ENCODE data around the gene FAM135A.
A peak's percentile ranks its signal among the peaks of the same experiment; 100 is the strongest.
"Not testable (repeated sequence)": the region's sequence is repeated elsewhere in the genome, so short reads cannot be mapped to it uniquely, and the experiment has no call there.

FAM135A gene

DNA sequence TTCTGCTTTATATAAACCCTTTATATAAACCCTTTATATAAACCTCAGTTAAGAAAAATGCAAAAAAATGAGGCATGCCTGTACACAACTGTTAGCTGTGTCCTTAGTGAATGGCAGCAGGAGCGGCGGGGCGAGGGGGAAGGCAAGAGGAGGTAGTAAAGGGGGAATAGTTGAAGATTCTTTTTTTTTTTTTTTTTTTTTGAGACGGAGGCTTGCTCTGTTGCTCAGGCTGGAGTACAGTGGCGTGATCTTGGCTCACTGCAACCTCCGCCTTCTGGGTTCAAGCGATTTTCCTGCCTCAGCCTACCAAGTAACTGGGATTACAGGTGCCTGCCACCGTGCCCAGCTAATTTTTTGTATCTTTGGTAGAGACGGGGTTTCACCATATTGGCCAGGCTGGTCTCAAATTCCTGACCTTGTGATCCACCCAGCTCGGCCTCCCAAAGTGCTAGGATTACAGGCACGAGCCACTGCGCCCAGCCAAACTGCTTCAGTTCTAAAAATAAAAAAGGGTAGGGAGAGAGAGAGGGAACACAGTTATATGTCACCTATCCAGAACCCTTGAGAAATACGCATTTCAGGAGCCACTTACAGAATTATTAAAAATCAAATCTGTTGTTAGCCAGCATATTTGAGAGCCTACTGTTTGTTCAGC is 139.1 kb downstream of the FAM135A start:
- not testable (repeated sequence) for H3K36me3 ChIP-seq (ENCODE audit: insufficient read depth, low read depth, low read length); H3K4me1 ChIP-seq (ENCODE audit: insufficient read depth, low read length); H3K4me3 ChIP-seq (ENCODE audit: low read length); H3K9ac ChIP-seq (ENCODE audit: low read depth, low read length); H3K27me3 ChIP-seq (ENCODE audit: insufficient read depth, low read length); H3K27ac ChIP-seq (ENCODE audit: low read length); H3K9me3 ChIP-seq (ENCODE audit: insufficient read depth, low read depth, low read length)

DNA sequence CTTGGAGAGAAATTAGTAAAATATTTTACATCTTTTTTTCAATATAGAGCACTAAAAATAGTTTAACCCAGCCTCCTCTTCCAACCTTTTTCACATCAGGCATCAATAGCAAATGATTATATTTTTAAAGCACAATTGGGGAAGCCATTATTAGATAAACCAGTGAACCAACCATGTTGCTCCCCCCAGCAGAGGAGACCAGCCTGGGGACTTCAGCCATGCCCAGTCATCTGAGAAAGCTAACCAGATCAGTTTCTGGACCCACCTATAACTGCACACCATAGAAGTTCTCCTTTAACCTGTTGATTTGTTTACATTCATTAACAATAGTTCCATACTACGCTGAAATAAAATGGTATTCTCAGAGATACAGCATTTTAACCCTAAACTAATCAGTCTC is 139.7 kb downstream of the FAM135A start:
- Histone ChIP-seq H3K36me3 (ENCODE audit: insufficient read depth, low read depth, low read length) (no peaks in the 10 kb centered on the region), H3K9me3 (ENCODE audit: insufficient read depth, low read depth, low read length) (no peaks in the 10 kb centered on the region), H3K9ac (ENCODE audit: low read depth, low read length) (no peak overlapping the region), H3K27me3 (ENCODE audit: insufficient read depth, low read length) (no peaks in the 10 kb centered on the region), H3K4me1 (ENCODE audit: insufficient read depth, low read length) (no peaks in the 10 kb centered on the region), H3K27ac (ENCODE audit: low read length) (no peak overlapping the region), H3K4me3 (ENCODE audit: low read length) (no peak overlapping the region)

- no peak overlapping the region for H3K4me3 ChIP-seq (ENCODE audit: low read length)
- H3K4me1 ChIP-seq (ENCODE audit: insufficient read depth, low read length): no peaks in the 10 kb centered on the region
- no peaks in the 10 kb centered on the region for H3K27me3 ChIP-seq (ENCODE audit: insufficient read depth, low read length)
- H3K27ac ChIP-seq (ENCODE audit: low read length): no peak overlapping the region
- H3K9me3 ChIP-seq (ENCODE audit: insufficient read depth, low read depth, low read length): no peaks in the 10 kb centered on the region
- H3K36me3 ChIP-seq (ENCODE audit: insufficient read depth, low read depth, low read length): peaks cover 8% of the 10 kb centered on the region
- no peak overlapping the region for H3K9ac ChIP-seq (ENCODE audit: low read depth, low read length)
Observed at GRCh38 chr6:70557998-70558397, 144.7 kb downstream of the FAM135A start.

GRCh38 chr6:70562401-70562800 is 149.1 kb downstream of the FAM135A start:
- H3K27ac ChIP-seq (ENCODE audit: low read length); H3K9me3 ChIP-seq (ENCODE audit: insufficient read depth, low read depth, low read length); H3K9ac ChIP-seq (ENCODE audit: low read depth, low read length); H3K4me3 ChIP-seq (ENCODE audit: low read length); H3K36me3 ChIP-seq (ENCODE audit: insufficient read depth, low read depth, low read length); H3K4me1 ChIP-seq (ENCODE audit: insufficient read depth, low read length); H3K27me3 ChIP-seq (ENCODE audit: insufficient read depth, low read length): not testable (repeated sequence)

GRCh38 chr6:70563530-70563929 is 150.2 kb downstream of the FAM135A start:
- Histone ChIP-seq H3K4me1 (ENCODE audit: insufficient read depth, low read length) (peaks cover 4% of the 10 kb centered on the region; the same call in 1 of the 2 replicates), H3K4me3 (ENCODE audit: low read length) (no peak overlapping the region), H3K27ac (ENCODE audit: low read length) (no peak overlapping the region), H3K9me3 (ENCODE audit: insufficient read depth, low read depth, low read length) (no peaks in the 10 kb centered on the region), H3K9ac (ENCODE audit: low read depth, low read length) (no peak overlapping the region), H3K36me3 (ENCODE audit: insufficient read depth, low read depth, low read length) (peaks cover 8% of the 10 kb centered on the region), H3K27me3 (ENCODE audit: insufficient read depth, low read length) (peaks cover 8% of the 10 kb centered on the region; the same call in 1 of the 2 replicates)

DNA sequence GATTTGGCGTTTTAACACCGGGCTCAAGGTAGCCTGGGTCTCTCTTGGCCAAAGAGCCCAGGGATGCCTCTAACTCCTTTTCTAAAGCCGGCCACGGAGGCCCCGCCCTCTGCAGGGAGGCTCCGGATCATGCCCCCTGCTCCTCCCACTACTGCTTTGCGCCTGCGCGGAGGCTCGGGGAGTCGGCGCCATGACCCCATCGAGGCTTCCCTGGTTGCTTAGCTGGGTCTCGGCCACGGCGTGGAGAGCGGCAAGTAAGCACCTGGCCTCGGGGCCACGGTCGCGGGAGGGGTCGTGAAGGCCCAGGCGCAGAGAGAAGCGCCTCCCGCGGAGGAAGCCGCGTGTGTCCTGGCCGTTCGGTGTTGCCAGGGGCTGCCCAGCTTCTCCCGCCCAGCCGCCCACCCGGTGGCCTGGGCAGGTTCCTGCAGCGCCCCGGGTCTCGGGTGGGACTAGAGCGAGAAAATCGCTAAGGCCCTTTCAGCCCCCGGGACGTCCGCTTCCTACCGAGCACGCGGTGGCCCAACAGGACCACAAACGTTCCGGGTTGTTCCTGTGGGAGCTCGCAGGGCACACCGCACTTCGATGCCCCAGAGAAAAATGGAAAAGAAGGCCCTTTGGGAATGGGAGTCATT is 153.6 kb downstream of the FAM135A start, which contains the start of gene SDHAF4:
Gene SDHAF4 (plus strand): TSS at position 180 of the 632 bp plus-strand sequence. CDS start 11 bp downstream, at position 191.
- Histone ChIP-seq H3K36me3 (ENCODE audit: insufficient read depth, low read depth, low read length) (no peaks in the 10 kb centered on the region), H3K9ac (ENCODE audit: low read depth, low read length) (peak within 1 kb of the TSS; percentile 93), H3K9me3 (ENCODE audit: insufficient read depth, low read depth, low read length) (no peaks in the 10 kb centered on the region), H3K27me3 (ENCODE audit: insufficient read depth, low read length) (peaks cover 8% of the 10 kb centered on the region; the same call in 1 of the 2 replicates), H3K4me3 (ENCODE audit: low read length) (peak within 1 kb of the TSS; percentile 87), H3K27ac (ENCODE audit: low read length) (peak within 1 kb of the TSS; percentile 77), H3K4me1 (ENCODE audit: insufficient read depth, low read length) (peaks cover 4% of the 10 kb centered on the region; the same call in 1 of the 2 replicates)

DNA sequence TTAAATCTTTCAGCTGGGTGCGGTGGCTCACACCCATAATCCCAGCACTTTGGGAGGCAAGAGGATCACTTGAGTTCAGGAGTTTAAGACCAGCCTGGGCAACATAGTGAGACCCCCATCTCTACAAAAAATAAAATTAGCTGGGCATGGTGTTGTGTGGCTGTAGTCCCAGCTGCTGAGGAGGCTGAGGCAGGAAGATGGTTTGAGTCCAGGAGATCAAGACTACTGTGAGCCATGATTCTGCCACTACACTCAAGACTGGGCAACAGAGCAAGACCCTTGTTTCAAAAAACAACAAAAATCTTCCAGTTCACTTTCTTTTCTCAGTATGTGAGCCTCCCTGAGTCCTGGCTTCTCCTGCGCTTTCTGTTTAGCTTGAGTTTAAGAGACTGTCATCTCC is 161.3 kb downstream of the FAM135A start:
- H3K9ac ChIP-seq (ENCODE audit: low read depth, low read length): no peak overlapping the region
- H3K4me1 ChIP-seq (ENCODE audit: insufficient read depth, low read length): no peaks in the 10 kb centered on the region
- no peaks in the 10 kb centered on the region for H3K9me3 ChIP-seq (ENCODE audit: insufficient read depth, low read depth, low read length)
- no peaks in the 10 kb centered on the region; the same call in 1 of the 2 replicates for H3K36me3 ChIP-seq (ENCODE audit: insufficient read depth, low read depth, low read length)
- no peak overlapping the region for H3K4me3 ChIP-seq (ENCODE audit: low read length)
- H3K27me3 ChIP-seq (ENCODE audit: insufficient read depth, low read length): no peaks in the 10 kb centered on the region
- H3K27ac ChIP-seq (ENCODE audit: low read length): no peak overlapping the region

GRCh38 chr6:70575899-70576495 is 162.7 kb downstream of the FAM135A start:
- Histone ChIP-seq H3K9ac (ENCODE audit: low read depth, low read length) (no peak overlapping the region), H3K4me3 (ENCODE audit: low read length) (no peak overlapping the region), H3K9me3 (ENCODE audit: insufficient read depth, low read depth, low read length) (no peaks in the 10 kb centered on the region), H3K27ac (ENCODE audit: low read length) (no peak overlapping the region), H3K27me3 (ENCODE audit: insufficient read depth, low read length) (no peaks in the 10 kb centered on the region), H3K4me1 (ENCODE audit: insufficient read depth, low read length) (no peaks in the 10 kb centered on the region), H3K36me3 (ENCODE audit: insufficient read depth, low read depth, low read length) (no peaks in the 10 kb centered on the region; the same call in 1 of the 2 replicates)

DNA sequence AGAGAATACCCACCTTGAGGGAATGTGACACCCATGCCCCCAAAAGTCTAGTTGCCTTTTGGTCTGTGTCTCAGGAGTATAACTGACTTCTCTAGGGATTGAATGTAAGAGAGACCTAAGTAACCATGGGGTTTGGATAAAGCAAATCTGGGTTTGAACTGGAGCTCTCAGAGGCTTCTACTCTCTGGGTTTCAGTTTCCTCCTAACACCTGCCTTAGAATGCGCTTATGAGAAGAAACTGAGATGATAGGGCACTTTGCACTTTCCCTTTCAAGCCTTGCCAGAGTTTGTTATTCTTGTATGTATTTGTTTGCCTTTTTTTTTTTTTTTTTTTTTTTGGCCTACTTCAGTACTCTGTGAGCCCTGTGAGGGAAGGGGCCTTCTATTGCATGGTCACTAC is 172.8 kb downstream of the FAM135A start:
- H3K9me3 ChIP-seq (ENCODE audit: insufficient read depth, low read depth, low read length): no peaks in the 10 kb centered on the region
- H3K27me3 ChIP-seq (ENCODE audit: insufficient read depth, low read length): no peaks in the 10 kb centered on the region
- H3K27ac ChIP-seq (ENCODE audit: low read length): no peak overlapping the region
- H3K9ac ChIP-seq (ENCODE audit: low read depth, low read length): no peak overlapping the region
- H3K36me3 ChIP-seq (ENCODE audit: insufficient read depth, low read depth, low read length): peaks cover 8% of the 10 kb centered on the region; the same call in 1 of the 2 replicates
- H3K4me3 ChIP-seq (ENCODE audit: low read length): no peak overlapping the region
- no peaks in the 10 kb centered on the region for H3K4me1 ChIP-seq (ENCODE audit: insufficient read depth, low read length)

- H3K36me3 ChIP-seq (ENCODE audit: insufficient read depth, low read depth, low read length): peaks cover 3% of the 10 kb centered on the region; the same call in 1 of the 2 replicates
- no peaks in the 10 kb centered on the region; the same call in 1 of the 2 replicates for H3K9me3 ChIP-seq (ENCODE audit: insufficient read depth, low read depth, low read length)
- H3K27me3 ChIP-seq (ENCODE audit: insufficient read depth, low read length): no peaks in the 10 kb centered on the region
- no peak overlapping the region for H3K27ac ChIP-seq (ENCODE audit: low read length)
- H3K4me1 ChIP-seq (ENCODE audit: insufficient read depth, low read length): no peaks in the 10 kb centered on the region
- H3K4me3 ChIP-seq (ENCODE audit: low read length): no peak overlapping the region
- H3K9ac ChIP-seq (ENCODE audit: low read depth, low read length): no peak overlapping the region
Observed at GRCh38 chr6:70590400-70590799, 177.1 kb downstream of the FAM135A start.

DNA sequence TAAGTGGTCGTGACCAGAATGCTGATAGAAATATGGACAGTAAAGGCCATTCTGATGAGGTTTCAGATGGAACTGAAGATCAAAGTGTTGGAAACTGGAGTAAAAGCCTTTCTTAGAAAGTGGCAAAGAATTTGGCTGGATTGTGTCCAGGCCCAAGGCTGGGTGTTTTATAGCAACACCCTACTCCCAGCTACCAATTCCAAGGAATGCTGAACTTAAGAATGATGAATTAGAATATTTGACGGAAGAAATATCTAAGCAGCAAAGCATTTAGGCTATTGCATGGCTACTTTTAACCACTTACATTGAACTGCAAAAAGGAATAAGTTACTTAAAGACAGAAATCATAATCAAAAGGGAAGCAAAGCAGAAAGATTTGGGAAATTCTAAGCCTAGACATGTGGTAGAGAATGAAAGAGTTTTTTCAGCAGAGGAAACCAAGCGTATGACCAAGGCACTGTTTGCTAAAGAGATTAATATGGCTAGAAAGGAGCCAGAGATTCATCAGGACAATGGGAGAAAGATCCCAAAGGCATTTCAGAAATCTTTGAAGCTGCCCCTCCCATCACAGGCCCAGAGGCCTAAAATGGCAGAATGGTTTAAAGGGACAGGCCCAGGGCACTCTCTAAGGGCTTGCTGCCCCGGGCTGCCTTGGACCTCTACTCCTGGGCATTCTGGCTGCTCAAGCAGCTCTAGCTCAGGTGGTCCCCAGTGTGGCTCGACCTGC is 179.2 kb downstream of the FAM135A start:
- no peak overlapping the region for H3K4me3 ChIP-seq (ENCODE audit: low read length)
- no peak overlapping the region for H3K9ac ChIP-seq (ENCODE audit: low read depth, low read length)
- no peaks in the 10 kb centered on the region; the same call in 1 of the 2 replicates for H3K9me3 ChIP-seq (ENCODE audit: insufficient read depth, low read depth, low read length)
- H3K27me3 ChIP-seq (ENCODE audit: insufficient read depth, low read length): no peaks in the 10 kb centered on the region
- H3K4me1 ChIP-seq (ENCODE audit: insufficient read depth, low read length): no peaks in the 10 kb centered on the region
- H3K27ac ChIP-seq (ENCODE audit: low read length): no peak overlapping the region
- H3K36me3 ChIP-seq (ENCODE audit: insufficient read depth, low read depth, low read length): no peaks in the 10 kb centered on the region

Measured in iPS-20b (cell line).